H9 (cell line): ENCODE data around the gene PROX1. TPM values are rescaled to one million over a fixed set of nuclear protein-coding genes. Genes with fewer than 3 reads are reported as not detected.

ENCODE experiments used
- DNase-seq: peaks from one replicate; pipeline ENCODE4 v3.0.0-alpha.2; 2017
- H2AFZ ChIP-seq: one replicate; pipeline ENCODE4 v1.6.1; 2013; ENCODE audit warnings: mild to moderate bottlenecking, low read length, control low read depth, moderate library complexity
- H2AK5ac ChIP-seq: 2 replicates; pipeline ENCODE4 v1.6.1; 2013; ENCODE audit warnings: low read length, control low read depth, mixed read lengths; ENCODE audit not compliant: insufficient read length
- H2BK120ac ChIP-seq: one replicate; pipeline ENCODE4 v1.6.1; 2013; ENCODE audit warnings: low read depth, mild to moderate bottlenecking, low read length, control low read depth, inconsistent platforms; ENCODE audit not compliant: poor library complexity, severe bottlenecking
- H2BK12ac ChIP-seq: 2 replicates; pipeline ENCODE4 v1.6.1; 2013; ENCODE audit warnings: low read length, control low read depth, mixed read lengths, low read depth; ENCODE audit not compliant: insufficient read length
- H2BK15ac ChIP-seq: 2 replicates; pipeline ENCODE4 v1.6.1; 2013; ENCODE audit warnings: low read depth, low read length, control low read depth
- H2BK20ac ChIP-seq: one replicate; pipeline ENCODE4 v1.6.1; 2013; ENCODE audit warnings: low read depth, mild to moderate bottlenecking, low read length, control low read depth, inconsistent platforms; ENCODE audit not compliant: poor library complexity, severe bottlenecking
- H2BK5ac ChIP-seq: 2 replicates; pipeline ENCODE4 v1.6.1; 2013; ENCODE audit warnings: low read length, control low read depth, mixed read lengths; ENCODE audit not compliant: insufficient read length
- H3K14ac ChIP-seq: 2 replicates; pipeline ENCODE4 v1.6.1; 2013; ENCODE audit warnings: low read length, control low read depth; ENCODE audit not compliant: insufficient read depth
- H3K18ac ChIP-seq: 2 replicates; pipeline ENCODE4 v1.6.1; 2013; ENCODE audit warnings: low read depth, mild to moderate bottlenecking, mixed read lengths, low read length, control low read depth; ENCODE audit not compliant: insufficient read length
- H3K23ac ChIP-seq: 2 replicates; pipeline ENCODE4 v1.6.1; 2013; ENCODE audit warnings: low read length, control low read depth, mixed read lengths, low read depth; ENCODE audit not compliant: insufficient read length
- H3K23me2 ChIP-seq: 2 replicates; pipeline ENCODE4 v1.6.1; 2013; ENCODE audit warnings: low read depth, mild to moderate bottlenecking, mixed read lengths, low read length, control low read depth; ENCODE audit not compliant: insufficient read length, poor library complexity, severe bottlenecking
- H3K27ac ChIP-seq: 2 replicates; pipeline ENCODE4 v1.5.1; 2013; ENCODE audit warnings: low read length, control low read depth, mixed read lengths, low read depth; ENCODE audit not compliant: insufficient read length
- H3K27me3 ChIP-seq: 2 replicates; pipeline ENCODE4 v1.6.1; 2013; ENCODE audit warnings: low read length, control low read depth, inconsistent platforms; ENCODE audit not compliant: insufficient read depth
- H3K4ac ChIP-seq: 2 replicates; pipeline ENCODE4 v1.6.1; 2013; ENCODE audit warnings: low read depth, mild to moderate bottlenecking, control low read depth, inconsistent platforms, low read length, moderate library complexity
- H3K4me1 ChIP-seq: 2 replicates; pipeline ENCODE4 v1.6.1; 2013; ENCODE audit warnings: low read length, control low read depth, inconsistent platforms; ENCODE audit not compliant: insufficient read depth
- H3K4me2 ChIP-seq: 2 replicates; pipeline ENCODE4 v1.6.1; 2013; ENCODE audit warnings: low read length, control low read depth, mixed read lengths; ENCODE audit not compliant: insufficient read length, insufficient read depth
- H3K56ac ChIP-seq: 2 replicates; pipeline ENCODE4 v1.6.1; 2013; ENCODE audit warnings: low read depth, mild to moderate bottlenecking, mixed read lengths, low read length, control low read depth; ENCODE audit not compliant: insufficient read length
- H3K79me1 ChIP-seq: 2 replicates; pipeline ENCODE4 v1.6.1; 2013; ENCODE audit warnings: low read depth, mild to moderate bottlenecking, moderate library complexity, low read length, control low read depth, inconsistent platforms; ENCODE audit not compliant: insufficient read depth, poor library complexity, severe bottlenecking
- H3K79me2 ChIP-seq: 2 replicates; pipeline ENCODE4 v1.6.1; 2013; ENCODE audit warnings: low read length, control low read depth, inconsistent platforms; ENCODE audit not compliant: insufficient read depth
- H3K9ac ChIP-seq: 2 replicates; pipeline ENCODE4 v1.6.1; 2013; ENCODE audit warnings: low read length, control low read depth, mixed read lengths; ENCODE audit not compliant: insufficient read length; ENCODE audit errors: extremely low read depth
- H3K9me3 ChIP-seq: one replicate; pipeline ENCODE4 v1.6.1; 2013; ENCODE audit warnings: low read depth, low read length, inconsistent platforms; ENCODE audit not compliant: control insufficient read depth
- H3T11ph ChIP-seq: one replicate; pipeline ENCODE4 v1.6.1; 2013; ENCODE audit warnings: mild to moderate bottlenecking, low read length, control low read depth, inconsistent platforms
- H4K20me1 ChIP-seq: one replicate; pipeline ENCODE4 v1.6.1; 2013; ENCODE audit not compliant: control insufficient read depth, insufficient read length, insufficient read depth
- H4K5ac ChIP-seq: 2 replicates; pipeline ENCODE4 v1.6.1; 2013; ENCODE audit warnings: low read depth, mild to moderate bottlenecking, mixed read lengths, low read length, control low read depth; ENCODE audit not compliant: insufficient read length
- H4K8ac ChIP-seq: replicated peaks from 2 replicates; pipeline ENCODE4 v1.6.1; 2013; ENCODE audit warnings: low read length, control low read depth, mixed read lengths, low read depth; ENCODE audit not compliant: insufficient read length
- H4K91ac ChIP-seq: 2 replicates; pipeline ENCODE4 v1.6.1; 2013; ENCODE audit warnings: low read depth, mild to moderate bottlenecking, moderate library complexity, mixed read lengths, low read length, control low read depth; ENCODE audit not compliant: insufficient read length
- H3K27ac Mint-ChIP-seq, 3 experiments: 2 replicates in 2 of 3; 3 replicates in 1 of 3; pipeline ENCODE4 v1.8.0; 2020 to 2021; ENCODE audit warnings: mixed read lengths in 3 of 3, mild to moderate bottlenecking in 1 of 3, moderate library complexity in 1 of 3
- H3K27me3 Mint-ChIP-seq: 2 replicates; pipeline ENCODE4 v1.8.0; 2021; ENCODE audit warnings: low read depth, mild to moderate bottlenecking, moderate library complexity, mixed read lengths
- H3K36me3 Mint-ChIP-seq, 3 experiments: 2 replicates in 2 of 3; 3 replicates in 1 of 3; pipeline ENCODE4 v1.8.0; 2020 to 2021; ENCODE audit warnings: low read depth in 3 of 3, mixed read lengths in 3 of 3; ENCODE audit not compliant: insufficient read depth in 1 of 3
- H3K4me1 Mint-ChIP-seq, 2 experiments: 2 replicates each; pipeline ENCODE4 v1.8.0; 2020; ENCODE audit warnings: mixed read lengths in 2 of 2
- H3K4me3 Mint-ChIP-seq, 2 experiments: 2 replicates in 1 of 2; 3 replicates in 1 of 2; pipeline ENCODE4 v1.8.0; 2020 to 2021; ENCODE audit warnings: mild to moderate bottlenecking in 2 of 2, mixed read lengths in 2 of 2, moderate library complexity in 1 of 2
- H3K9me3 Mint-ChIP-seq, 2 experiments: 2 replicates in 1 of 2; 3 replicates in 1 of 2; pipeline ENCODE4 v1.8.0; 2020; ENCODE audit warnings: mild to moderate bottlenecking in 2 of 2, mixed read lengths in 2 of 2, moderate library complexity in 1 of 2
- CTCF ChIP-seq: fragments of 200-600 bp; sonication (generic); conservative IDR thresholded peaks from 3 replicates; pipeline ENCODE4 v1.8.0; 2021; ENCODE audit warnings: antibody characterized with exemption, mild to moderate bottlenecking
- WGBS: extraction: QIAGEN DNeasy Blood & Tissue Kit; methylation state at CpG from one replicate; pipeline ENCODE4 v1.1.7; 2013; ENCODE audit warnings: missing lambda C conversion rate, low lambda C conversion rate, mixed read lengths; ENCODE audit not compliant: insufficient read length; ENCODE audit errors: extremely low coverage; 5-methylcytosine and 5-hydroxymethylcytosine counted together
- total RNA-seq: library from RNA; stranded (reverse); gene quantifications from 2 replicates; pipeline ENCODE4 v1.2.1, GENCODE V29; 2021

Gene PROX1
- total RNA-seq, 1 experiment from 2014 or later: 0.72 TPM

- Mint-ChIP-seq H3K27ac (no peak overlapping the region), H3K4me1 (peaks cover 8 to 10% of the 10 kb centered on the region in 2 experiments), H3K4me3 (no peak overlapping the region), H3K9me3 (no peaks in the 10 kb centered on the region), H3K27me3 (peaks cover 9% of the 10 kb centered on the region), H3K36me3 (no peaks in the 10 kb centered on the region)
- Histone ChIP-seq H3K79me2 (no peaks in the 10 kb centered on the region), H3K23ac (no peak overlapping the region), H3K18ac (no peak overlapping the region), H2BK5ac (no peak overlapping the region), H4K5ac (no peak overlapping the region), H3K23me2 (no peaks in the 10 kb centered on the region), H4K8ac (no peak overlapping the region), H2BK20ac (no peak overlapping the region), H4K91ac (no peak overlapping the region), H3K9ac (no peak overlapping the region), H3K14ac (no peak overlapping the region), H4K20me1 (no peaks in the 10 kb centered on the region), H3K4me1 (no peaks in the 10 kb centered on the region; the same call in 1 of the 2 replicates), H2AFZ (no peak overlapping the region), H3K9me3 (no peaks in the 10 kb centered on the region), H2BK15ac (no peak overlapping the region), H3K4me2 (no peak overlapping the region), H3K27ac (no peak overlapping the region), H2BK120ac (no peak overlapping the region), H3K27me3 (no peaks in the 10 kb centered on the region; the same call in 1 of the 2 replicates), H3K56ac (no peak overlapping the region), H2AK5ac (no peak overlapping the region), H2BK12ac (no peak overlapping the region), H3T11ph (no peak overlapping the region), H3K4ac (no peak overlapping the region), H3K79me1 (no peaks in the 10 kb centered on the region)
- no peak for DNase-seq
- TF ChIP-seq CTCF: no peak
- WGBS: no CpG with 5 or more reads among the region's 1 CpG
Observed at GRCh38 chr1:214068979-214069378, 81.2 kb downstream of the PROX1 start.
